Fibroblast of mammary gland (primary cell): ENCODE results near the gene FBXO22.

Source experiments
- DNase-seq: peaks from one replicate; pipeline ENCODE4 v3.0.0-alpha.2; 2010; ENCODE audit warnings: low read depth
- H3K4me3 ChIP-seq: 2 replicates; pipeline ENCODE4 v1.5.1; 2011; ENCODE audit warnings: low read depth, mild to moderate bottlenecking, low read length, moderate library complexity; ENCODE audit not compliant: control insufficient read depth
- TF ChIP-seq, protein P1 (sequence below): conservative IDR thresholded peaks from 2 replicates; pipeline ENCODE4 v1.5.1; 2011; ENCODE audit warnings: low read depth, low read length, inconsistent platforms; ENCODE audit not compliant: control insufficient read depth, insufficient read depth

Gene FBXO22

DNA sequence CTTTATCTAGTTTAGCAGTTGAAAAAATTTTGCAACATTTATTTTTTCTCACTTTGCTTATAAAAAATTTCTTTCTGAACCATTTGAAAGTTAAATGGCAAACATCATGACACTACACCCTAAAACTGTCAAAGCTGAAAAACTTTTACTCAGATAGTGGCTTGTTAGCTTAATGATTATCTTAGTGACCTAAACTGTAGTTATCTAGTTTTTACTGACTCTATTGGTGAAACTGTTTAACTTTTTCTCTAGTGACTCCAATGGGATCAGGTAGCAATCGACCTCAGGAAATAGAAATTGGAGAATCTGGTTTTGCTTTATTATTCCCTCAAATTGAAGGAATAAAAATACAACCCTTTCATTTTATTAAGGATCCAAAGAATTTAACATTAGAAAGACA, 13.3 kb downstream of the FBXO22 start:
- no peak overlapping the region for H3K4me3 ChIP-seq
- no peak for DNase-seq
- TF ChIP-seq, protein P1, sequence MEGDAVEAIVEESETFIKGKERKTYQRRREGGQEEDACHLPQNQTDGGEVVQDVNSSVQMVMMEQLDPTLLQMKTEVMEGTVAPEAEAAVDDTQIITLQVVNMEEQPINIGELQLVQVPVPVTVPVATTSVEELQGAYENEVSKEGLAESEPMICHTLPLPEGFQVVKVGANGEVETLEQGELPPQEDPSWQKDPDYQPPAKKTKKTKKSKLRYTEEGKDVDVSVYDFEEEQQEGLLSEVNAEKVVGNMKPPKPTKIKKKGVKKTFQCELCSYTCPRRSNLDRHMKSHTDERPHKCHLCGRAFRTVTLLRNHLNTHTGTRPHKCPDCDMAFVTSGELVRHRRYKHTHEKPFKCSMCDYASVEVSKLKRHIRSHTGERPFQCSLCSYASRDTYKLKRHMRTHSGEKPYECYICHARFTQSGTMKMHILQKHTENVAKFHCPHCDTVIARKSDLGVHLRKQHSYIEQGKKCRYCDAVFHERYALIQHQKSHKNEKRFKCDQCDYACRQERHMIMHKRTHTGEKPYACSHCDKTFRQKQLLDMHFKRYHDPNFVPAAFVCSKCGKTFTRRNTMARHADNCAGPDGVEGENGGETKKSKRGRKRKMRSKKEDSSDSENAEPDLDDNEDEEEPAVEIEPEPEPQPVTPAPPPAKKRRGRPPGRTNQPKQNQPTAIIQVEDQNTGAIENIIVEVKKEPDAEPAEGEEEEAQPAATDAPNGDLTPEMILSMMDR = no peak

DNA sequence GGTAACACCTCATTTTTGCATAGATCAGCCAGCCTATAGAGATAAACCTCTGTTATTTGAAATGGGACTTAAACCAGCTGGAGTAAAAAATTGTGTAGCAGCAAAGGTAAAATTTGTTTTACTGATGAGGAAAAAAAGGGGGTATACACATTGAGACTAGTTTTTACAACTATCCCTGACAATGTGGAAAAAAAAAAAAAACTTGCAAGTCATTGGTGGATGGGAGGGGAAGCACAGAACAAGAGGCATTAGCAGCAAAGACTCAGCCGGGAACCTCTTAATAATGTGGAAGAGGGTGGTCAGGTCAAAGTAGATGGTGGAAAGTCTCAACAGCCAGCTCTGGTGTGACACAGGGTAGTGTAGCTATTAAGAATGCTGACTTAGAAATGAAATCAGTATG, 14.5 kb downstream of the FBXO22 start:
- H3K4me3 ChIP-seq = no peak overlapping the region
- TF ChIP-seq, protein P1 = no peak
- no peak for DNase-seq

DNA sequence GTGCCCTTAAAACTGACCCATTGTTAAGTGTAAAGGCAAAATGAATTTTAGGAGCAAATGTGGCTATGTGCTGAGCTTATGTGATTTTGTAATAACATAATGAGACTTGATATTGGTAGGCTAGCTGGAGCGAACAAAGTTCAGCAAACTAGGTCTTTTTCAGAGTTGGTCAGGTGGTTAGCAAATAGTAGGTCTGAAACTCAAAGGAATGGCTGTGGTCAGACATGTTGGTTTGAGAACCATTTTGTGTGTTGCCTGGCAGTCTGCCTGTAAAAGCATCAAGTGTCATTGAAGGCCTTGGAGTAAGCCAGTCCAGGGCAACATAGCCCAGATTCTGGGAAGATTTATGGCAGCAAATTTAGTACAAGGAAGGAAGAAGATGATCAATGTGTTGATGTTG, 16.4 kb downstream of the FBXO22 start:
- H3K4me3 ChIP-seq = no peak overlapping the region
- TF ChIP-seq, protein P1 = no peak
- peak; percentile 15 for DNase-seq

DNA sequence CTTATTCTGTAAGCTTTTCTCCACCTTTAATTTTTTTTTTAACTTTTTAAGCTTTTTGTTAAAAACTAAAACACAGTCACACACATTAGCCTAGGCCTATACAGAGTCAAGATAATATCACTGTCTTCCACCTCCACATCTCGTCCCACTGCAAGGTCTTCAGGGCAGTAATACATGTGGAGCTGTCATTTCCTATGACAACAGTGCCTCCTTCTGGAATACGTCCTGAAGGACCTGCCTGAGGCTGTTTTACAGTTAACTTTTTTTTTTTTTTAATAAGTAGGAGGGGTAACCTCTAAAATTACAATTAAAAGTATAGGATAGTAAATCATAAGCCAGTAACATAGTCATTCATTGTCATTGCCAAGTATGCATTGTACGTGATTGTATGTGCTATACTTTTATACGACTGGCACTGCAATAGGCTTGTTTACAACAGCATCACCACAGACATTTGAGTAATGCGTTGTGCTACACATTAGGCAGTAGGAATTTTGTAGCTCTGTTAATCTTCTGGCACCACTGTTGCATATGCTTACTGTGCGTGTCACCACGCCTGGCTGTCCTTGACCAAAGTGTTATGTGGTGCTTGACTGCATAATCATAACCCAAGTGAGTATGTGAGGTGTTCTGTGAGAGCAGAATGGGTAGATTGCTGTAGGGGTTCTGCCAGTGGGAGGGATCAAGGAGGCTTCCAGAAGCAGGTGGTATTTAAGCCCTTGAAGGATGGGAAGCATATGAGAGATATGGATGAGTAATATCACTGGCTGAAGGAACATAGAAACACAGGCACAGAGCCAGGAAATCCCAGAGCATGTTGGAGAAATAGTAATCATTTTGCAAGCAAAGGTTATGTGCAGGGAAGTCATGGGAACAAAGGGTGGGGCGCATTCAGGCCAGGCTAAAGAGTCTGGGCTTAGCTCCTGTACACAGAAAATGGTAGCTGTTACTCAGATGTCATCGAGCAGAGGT, 18.3 kb downstream of the FBXO22 start:
- peak; percentile 94 for DNase-seq
- TF ChIP-seq, protein P1 = peak; percentile 43
- H3K4me3 ChIP-seq = no peak overlapping the region

DNA sequence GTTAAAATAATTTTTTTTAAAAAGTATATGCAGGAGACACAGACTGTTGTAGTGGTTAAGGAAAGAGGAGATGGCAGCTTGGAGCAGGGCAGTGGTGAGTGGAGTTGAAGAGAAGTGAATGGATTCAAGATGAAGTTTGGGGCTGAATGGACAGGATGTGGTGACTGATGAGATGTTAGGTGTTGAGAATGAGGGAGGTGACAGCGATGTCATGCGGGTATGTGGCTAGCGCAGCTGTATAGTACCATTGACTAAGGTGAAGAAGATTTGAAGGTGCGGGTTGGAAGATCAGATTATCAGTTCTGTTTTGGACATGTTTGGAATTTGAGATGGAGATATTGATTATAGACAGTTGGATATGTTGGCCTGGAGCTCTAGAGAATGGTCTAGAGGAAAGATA, 20.1 kb downstream of the FBXO22 start:
- TF ChIP-seq, protein P1 = no peak
- no peak for DNase-seq
- H3K4me3 ChIP-seq = no peak overlapping the region

DNA sequence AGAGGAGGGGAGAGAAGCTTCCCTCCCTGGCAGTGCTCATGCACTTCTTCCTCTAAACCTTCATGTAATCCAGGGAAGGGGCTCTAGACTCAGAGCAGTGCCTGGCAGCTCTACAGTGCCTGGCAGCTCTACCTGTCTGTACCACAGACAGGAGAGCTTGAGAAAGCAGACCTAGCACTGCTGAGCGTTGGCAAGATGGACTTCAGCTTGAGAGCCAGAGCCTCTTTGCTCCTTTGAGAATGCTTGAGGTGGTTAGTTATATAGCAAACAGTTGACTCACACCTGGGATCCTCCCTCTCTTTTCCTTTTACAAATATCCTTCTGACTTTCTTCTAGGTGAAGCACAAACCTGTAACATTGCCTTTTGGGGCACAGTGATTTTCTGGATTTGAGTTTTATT, 20.9 kb downstream of the FBXO22 start:
- H3K4me3 ChIP-seq = no peak overlapping the region
- TF ChIP-seq, protein P1 = no peak
- no peak for DNase-seq
